T-helper 22 cell (primary cell): ENCODE measurements around the gene DRD4.
"Not testable (repeated sequence)": the region's sequence is repeated elsewhere in the genome, so short reads cannot be mapped to it uniquely, and the experiment has no call there.

ENCODE experiments used
- DNase-seq: peaks from one replicate; pipeline ENCODE4 v3.0.0-alpha.2; 2020; ENCODE audit warnings: low read depth

Gene DRD4

GRCh38 chr11:645536-645935, 8.5 kb downstream of the DRD4 start:
- no peak for DNase-seq

- DNase-seq: no peak
Measured at GRCh38 chr11:646214-646613, 9.1 kb downstream of the DRD4 start.

- not testable (repeated sequence) for DNase-seq
Measured at GRCh38 chr11:647672-648158, 10.6 kb downstream of the DRD4 start.

- DNase-seq: no peak
Measured at GRCh38 chr11:650482-650881, 13.4 kb downstream of the DRD4 start.

- DNase-seq: not testable (repeated sequence)
Measured at GRCh38 chr11:653136-653535, 16.1 kb downstream of the DRD4 start.

- no peak for DNase-seq
Measured at GRCh38 chr11:653837-654236, 16.8 kb downstream of the DRD4 start.

GRCh38 chr11:654444-654843, 17.4 kb downstream of the DRD4 start:
- DNase-seq: not testable (repeated sequence)

GRCh38 chr11:655036-655726, 18.1 kb downstream of the DRD4 start:
- DNase-seq: no peak

- no peak for DNase-seq
Measured at GRCh38 chr11:656426-656825, 19.4 kb downstream of the DRD4 start.

GRCh38 chr11:656866-657265, 19.8 kb downstream of the DRD4 start:
- no peak for DNase-seq

GRCh38 chr11:657691-658126, 20.6 kb downstream of the DRD4 start:
- DNase-seq: no peak

- no peak for DNase-seq
Measured at GRCh38 chr11:659532-660085, 22.5 kb downstream of the DRD4 start.

GRCh38 chr11:660281-660680, 23.2 kb downstream of the DRD4 start:
- DNase-seq: no peak

- no peak for DNase-seq
Measured at GRCh38 chr11:660681-661444, 23.8 kb downstream of the DRD4 start.

GRCh38 chr11:662689-663274, 25.7 kb downstream of the DRD4 start:
- DNase-seq: no peak

GRCh38 chr11:665062-665703, 28.1 kb downstream of the DRD4 start:
- no peak for DNase-seq

GRCh38 chr11:665704-666281, 28.7 kb downstream of the DRD4 start:
- DNase-seq: no peak

- DNase-seq: no peak
Measured at GRCh38 chr11:673866-674265, 36.8 kb downstream of the DRD4 start.

- no peak for DNase-seq
Measured at GRCh38 chr11:674406-674805, 37.3 kb downstream of the DRD4 start.

- DNase-seq: no peak
Measured at GRCh38 chr11:678297-678696, 41.2 kb downstream of the DRD4 start.

- DNase-seq: no peak
Measured at GRCh38 chr11:679271-680207, 42.5 kb downstream of the DRD4 start.
